Germinal center (tissue), 1 donor: ENCODE data around the gene BLOC1S3.

Experiments
- DNase-seq: peaks from one replicate; pipeline ENCODE4 v3.0.0; 2012; ENCODE audit warnings: mixed read lengths, low spot score

Gene BLOC1S3

GRCh38 chr19:45182758-45183157, 4.2 kb downstream of the BLOC1S3 start:
- DNase-seq, result no peak

- DNase-seq, result no peak
Measured at GRCh38 chr19:45184115-45184514, 5.5 kb downstream of the BLOC1S3 start.

- DNase-seq, result no peak
Measured at GRCh38 chr19:45186509-45187334, 8.1 kb downstream of the BLOC1S3 start.

GRCh38 chr19:45187421-45188100, 9.0 kb downstream of the BLOC1S3 start:
- DNase-seq, result peak; percentile 81

- DNase-seq, result no peak
Measured at GRCh38 chr19:45189971-45190370, 11.4 kb downstream of the BLOC1S3 start.

- no peak for DNase-seq
Measured at GRCh38 chr19:45191375-45191774, 12.8 kb downstream of the BLOC1S3 start.

- no peak for DNase-seq
Measured at GRCh38 chr19:45195764-45196163, 17.2 kb downstream of the BLOC1S3 start.

- no peak for DNase-seq
Measured at GRCh38 chr19:45200568-45200967, 22.0 kb downstream of the BLOC1S3 start.

- no peak for DNase-seq
Measured at GRCh38 chr19:45202637-45203036, 24.1 kb downstream of the BLOC1S3 start.

GRCh38 chr19:45205810-45206209, 27.2 kb downstream of the BLOC1S3 start:
- DNase-seq, result no peak

- DNase-seq, result no peak
Measured at GRCh38 chr19:45206328-45206727, 27.7 kb downstream of the BLOC1S3 start.

GRCh38 chr19:45211751-45212381, 33.3 kb downstream of the BLOC1S3 start:
- no peak for DNase-seq

GRCh38 chr19:45213031-45213430, 34.4 kb downstream of the BLOC1S3 start:
- no peak for DNase-seq

- DNase-seq, result no peak
Measured at GRCh38 chr19:45215391-45216191, 37.0 kb downstream of the BLOC1S3 start.

GRCh38 chr19:45216667-45217066, 38.1 kb downstream of the BLOC1S3 start:
- DNase-seq, result no peak

- DNase-seq, result no peak
Measured at GRCh38 chr19:45217193-45217956, 38.8 kb downstream of the BLOC1S3 start.

- no peak for DNase-seq
Measured at GRCh38 chr19:45217957-45218334, 39.4 kb downstream of the BLOC1S3 start.

GRCh38 chr19:45218426-45218825, 39.8 kb downstream of the BLOC1S3 start:
- DNase-seq, result no peak

- DNase-seq, result no peak
Measured at GRCh38 chr19:45218911-45219743, 40.5 kb downstream of the BLOC1S3 start.

- no peak for DNase-seq
Measured at GRCh38 chr19:45222724-45223123, 44.1 kb downstream of the BLOC1S3 start.

- DNase-seq, result no peak
Measured at GRCh38 chr19:45223879-45224278, 45.3 kb downstream of the BLOC1S3 start.
